Measurements from ENCODE around the gene GLS.
A peak's percentile ranks its signal among the peaks of the same experiment; 100 is the strongest.
"Not testable (repeated sequence)": the region's sequence is repeated elsewhere in the genome, so short reads cannot be mapped to it uniquely, and the experiment has no call there.

GLS gene

DNA sequence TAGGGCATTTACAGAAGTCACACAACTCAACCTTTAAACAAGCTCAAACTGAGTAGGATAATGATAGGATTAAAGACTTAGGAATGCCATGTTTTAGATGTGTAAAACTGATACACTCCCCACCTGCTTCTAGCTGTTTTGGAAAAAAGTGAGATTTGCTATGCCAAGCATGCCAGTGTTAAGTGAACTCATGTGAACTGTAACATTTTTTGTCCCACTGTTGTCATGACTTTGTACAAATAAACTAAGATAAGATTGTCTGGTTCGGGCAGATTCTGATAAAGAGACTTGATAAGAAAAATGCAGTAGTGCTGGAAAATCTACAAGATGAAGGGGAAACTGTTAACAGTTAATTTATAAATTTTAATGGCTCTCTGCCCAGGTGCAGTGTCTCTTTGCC, 66.5 kb downstream of the GLS start:
- in situ Hi-C loops (cut with HindIII; ENCODE audit: low sequenced_read_pairs) = no loop called here
- TF ChIP-seq, protein P1, sequence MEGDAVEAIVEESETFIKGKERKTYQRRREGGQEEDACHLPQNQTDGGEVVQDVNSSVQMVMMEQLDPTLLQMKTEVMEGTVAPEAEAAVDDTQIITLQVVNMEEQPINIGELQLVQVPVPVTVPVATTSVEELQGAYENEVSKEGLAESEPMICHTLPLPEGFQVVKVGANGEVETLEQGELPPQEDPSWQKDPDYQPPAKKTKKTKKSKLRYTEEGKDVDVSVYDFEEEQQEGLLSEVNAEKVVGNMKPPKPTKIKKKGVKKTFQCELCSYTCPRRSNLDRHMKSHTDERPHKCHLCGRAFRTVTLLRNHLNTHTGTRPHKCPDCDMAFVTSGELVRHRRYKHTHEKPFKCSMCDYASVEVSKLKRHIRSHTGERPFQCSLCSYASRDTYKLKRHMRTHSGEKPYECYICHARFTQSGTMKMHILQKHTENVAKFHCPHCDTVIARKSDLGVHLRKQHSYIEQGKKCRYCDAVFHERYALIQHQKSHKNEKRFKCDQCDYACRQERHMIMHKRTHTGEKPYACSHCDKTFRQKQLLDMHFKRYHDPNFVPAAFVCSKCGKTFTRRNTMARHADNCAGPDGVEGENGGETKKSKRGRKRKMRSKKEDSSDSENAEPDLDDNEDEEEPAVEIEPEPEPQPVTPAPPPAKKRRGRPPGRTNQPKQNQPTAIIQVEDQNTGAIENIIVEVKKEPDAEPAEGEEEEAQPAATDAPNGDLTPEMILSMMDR (IDR thresholded peaks at IDR 0.05; ENCODE audit: low read depth, low read length, missing control alignments) = no peak
- H3K4me3 ChIP-seq (ENCODE audit: low read depth, low read length) = no peak overlapping the region
- no peak for DNase-seq (ENCODE audit: low read depth)

DNA sequence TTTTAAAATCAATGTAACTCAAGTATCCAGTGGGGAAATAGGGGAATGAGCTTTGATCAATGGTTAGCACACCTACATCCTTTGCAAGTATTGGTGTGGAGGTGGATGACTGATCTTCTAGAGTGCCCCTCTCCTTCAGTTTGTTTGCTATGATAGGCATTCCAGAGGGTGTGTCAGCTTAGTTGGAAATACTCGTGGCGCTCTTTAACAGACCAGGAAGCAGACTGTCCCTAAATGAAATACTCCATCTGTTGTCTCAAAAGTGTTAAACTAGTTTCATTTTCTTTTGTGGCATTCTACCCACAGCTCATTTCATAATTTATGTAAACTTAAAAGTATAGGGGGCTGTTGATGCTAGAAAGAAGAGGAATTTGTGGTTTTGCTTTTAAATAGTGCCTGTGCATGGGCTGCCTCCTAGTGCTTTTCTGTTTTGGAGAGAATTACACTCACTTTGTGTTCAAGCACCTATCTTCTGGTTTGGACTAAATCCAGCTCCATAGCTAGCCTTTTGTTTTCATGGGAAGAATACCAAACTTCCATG, 67.2 kb downstream of the GLS start:
- DNase-seq (ENCODE audit: low read depth) = peak; percentile 93
- TF ChIP-seq, protein P1 (IDR thresholded peaks at IDR 0.05; ENCODE audit: low read depth, low read length, missing control alignments) = peak; percentile 43
- in situ Hi-C loops (cut with HindIII; ENCODE audit: low sequenced_read_pairs) = no loop called here
- H3K4me3 ChIP-seq (ENCODE audit: low read depth, low read length) = no peak overlapping the region

DNA sequence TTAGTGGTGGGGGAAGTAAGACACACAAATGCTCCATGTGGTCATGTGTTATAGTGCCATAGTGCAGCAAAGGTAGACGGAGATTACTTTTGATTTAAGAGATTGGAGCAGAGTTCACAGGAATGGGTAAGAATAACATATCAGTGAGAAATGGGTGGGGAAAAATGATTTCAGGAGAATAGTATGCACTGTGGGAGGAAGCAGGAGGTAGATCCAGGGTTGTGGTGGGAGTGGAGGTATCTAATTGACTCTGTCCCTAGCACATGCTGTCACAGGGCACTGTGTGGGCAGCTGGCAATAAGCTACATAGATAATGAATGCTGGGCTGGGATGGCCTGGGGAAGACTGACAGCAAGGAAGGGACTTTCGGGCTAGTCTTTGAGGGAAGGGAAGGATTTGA, 68.0 kb downstream of the GLS start:
- DNase-seq (ENCODE audit: low read depth) = peak; percentile 26
- TF ChIP-seq, protein P1 (IDR thresholded peaks at IDR 0.05; ENCODE audit: low read depth, low read length, missing control alignments) = no peak
- in situ Hi-C loops (cut with HindIII; ENCODE audit: low sequenced_read_pairs) = no loop called here
- H3K4me3 ChIP-seq (ENCODE audit: low read depth, low read length) = no peak overlapping the region

DNA sequence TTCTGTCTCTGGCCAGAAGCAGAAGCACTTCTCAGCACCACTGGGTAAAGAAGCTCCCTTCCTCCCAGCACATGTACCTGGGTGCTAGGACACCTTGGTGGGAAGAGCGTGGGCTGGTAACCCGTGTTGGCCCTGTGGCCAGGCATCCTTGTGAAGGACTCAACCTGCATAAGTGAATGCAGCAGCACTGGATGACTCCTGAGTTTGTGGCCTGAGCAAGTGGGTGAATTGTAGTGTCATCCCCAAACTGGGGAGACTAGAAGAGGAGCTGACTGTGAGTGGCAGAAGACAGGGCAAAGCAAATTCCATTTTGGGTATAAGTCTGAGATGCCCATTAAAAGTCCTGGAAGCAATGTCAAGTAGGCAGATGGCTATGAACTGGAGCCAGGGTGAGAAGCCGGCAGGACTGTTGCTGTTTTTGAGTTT, 70.0 kb downstream of the GLS start:
- no peak for DNase-seq (ENCODE audit: low read depth)
- in situ Hi-C loops (cut with HindIII; ENCODE audit: low sequenced_read_pairs) = no loop called here
- TF ChIP-seq, protein P1 (IDR thresholded peaks at IDR 0.05; ENCODE audit: low read depth, low read length, missing control alignments) = no peak
- no peak overlapping the region for H3K4me3 ChIP-seq (ENCODE audit: low read depth, low read length)

DNA sequence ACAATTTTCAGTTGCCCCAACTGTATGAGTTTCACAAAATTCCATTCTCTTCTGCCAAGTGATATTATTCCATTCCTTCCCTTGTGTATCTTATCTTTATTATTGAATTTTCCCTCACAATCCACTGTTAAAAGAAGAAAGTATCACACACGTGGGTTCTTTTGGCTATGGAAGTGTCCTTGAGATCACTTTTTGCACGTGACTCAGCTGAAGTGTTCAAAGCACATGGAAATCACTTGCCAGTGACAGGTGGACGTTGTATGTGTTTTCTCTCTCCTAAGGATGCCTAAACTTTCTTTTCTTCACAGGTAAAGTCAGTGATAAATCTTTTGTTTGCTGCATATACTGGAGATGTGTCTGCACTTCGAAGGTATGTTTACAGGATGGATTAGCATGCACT, 72.6 kb downstream of the GLS start:
- in situ Hi-C loops (cut with HindIII; ENCODE audit: low sequenced_read_pairs) = no loop called here
- TF ChIP-seq, protein P1 (IDR thresholded peaks at IDR 0.05; ENCODE audit: low read depth, low read length, missing control alignments) = no peak
- H3K4me3 ChIP-seq (ENCODE audit: low read depth, low read length) = no peak overlapping the region
- DNase-seq (ENCODE audit: low read depth) = no peak

DNA sequence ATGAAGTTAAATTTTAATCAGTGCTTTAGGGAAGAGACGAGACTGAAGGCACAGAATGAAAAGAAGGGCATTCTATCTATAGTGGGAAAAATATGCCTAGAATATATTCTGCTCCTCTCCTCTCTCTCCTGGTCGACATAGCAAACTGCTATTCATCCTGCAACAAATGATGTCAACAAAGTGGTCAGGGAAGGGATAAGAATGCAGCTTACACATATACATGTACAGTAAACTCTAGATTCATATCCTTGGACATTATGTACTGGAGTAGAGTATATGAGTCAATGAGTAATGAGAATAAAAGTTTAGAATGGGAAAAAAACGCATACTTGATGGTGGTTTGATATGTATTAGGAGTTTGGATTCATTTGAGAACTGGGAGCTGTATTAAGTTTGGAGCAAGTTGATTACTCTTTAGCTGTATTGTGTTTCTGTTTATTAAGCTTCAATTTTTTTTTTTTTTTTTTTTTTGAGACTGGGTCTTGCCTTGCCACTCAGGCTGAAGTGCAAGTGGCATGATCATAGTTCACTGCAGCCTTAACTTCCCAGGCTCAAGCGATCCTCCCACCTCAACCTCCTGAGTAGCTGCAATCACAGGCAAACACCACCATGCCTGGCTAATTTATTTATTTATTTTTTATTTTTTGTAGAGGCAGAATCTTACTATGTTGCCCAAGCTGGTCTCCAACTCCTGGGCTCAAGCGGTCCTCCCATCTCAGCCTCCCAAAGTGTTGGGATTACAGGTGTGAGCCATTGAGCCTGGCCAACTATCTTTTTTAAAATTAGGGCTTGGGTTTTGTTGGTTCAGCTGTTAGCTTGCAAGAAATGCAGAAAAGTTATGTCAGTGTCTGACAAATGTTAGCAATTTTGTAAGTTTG, 79.5 kb downstream of the GLS start:
- in situ Hi-C loops (cut with HindIII; ENCODE audit: low sequenced_read_pairs) = no loop called here
- DNase-seq (ENCODE audit: low read depth) = no peak
- TF ChIP-seq, protein P1 (IDR thresholded peaks at IDR 0.05; ENCODE audit: low read depth, low read length, missing control alignments) = no peak
- H3K4me3 ChIP-seq (ENCODE audit: low read depth, low read length) = no peak overlapping the region

DNA sequence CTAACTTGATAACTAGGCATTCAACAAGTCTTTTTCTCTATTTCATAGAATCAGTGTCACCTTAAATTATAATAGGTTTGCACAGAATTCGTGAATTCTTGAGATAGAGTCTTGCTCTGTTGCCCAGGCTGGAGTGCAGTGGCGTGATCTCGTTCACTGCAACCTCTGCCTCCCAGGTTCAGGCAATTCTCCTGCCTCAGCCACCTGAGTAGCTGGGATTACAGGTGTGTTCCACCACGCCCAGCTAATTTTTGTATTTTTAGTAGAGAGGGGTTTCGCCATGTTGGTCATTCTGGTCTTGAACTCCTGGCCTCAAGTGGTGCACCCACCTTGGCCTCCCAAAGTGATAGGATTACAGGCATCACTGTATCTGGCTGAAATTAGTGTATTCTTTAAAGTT, 80.5 kb downstream of the GLS start:
- in situ Hi-C loops (cut with HindIII; ENCODE audit: low sequenced_read_pairs); H3K4me3 ChIP-seq (ENCODE audit: low read depth, low read length); DNase-seq (ENCODE audit: low read depth): not testable (repeated sequence)
